Lung (tissue), 12 donors: ENCODE results near the gene SLC16A13. TPM values are rescaled to one million over a fixed set of nuclear protein-coding genes. Genes with fewer than 3 reads are reported as not detected.
A peak's percentile ranks its signal among the peaks of the same experiment; 100 is the strongest.

ENCODE experiments used
- ATAC-seq: fragments of 200-7000 bp; cut with Tn5 transposase; one replicate; pipeline ENCODE4 v1.9.1; 2020; ENCODE audit warnings: moderate number of reproducible peaks; ENCODE audit not compliant: insufficient read depth, low FRiP score
- DNase-seq, 3 donors: peaks; one replicate each; pipeline ENCODE4 v3.0.0-alpha.2; 2013 to 2017
- H3K27ac ChIP-seq, 2 donors: one replicate each; pipeline ENCODE4 v1.5.1; 2013; ENCODE audit warnings: mild to moderate bottlenecking in 2 of 2, moderate library complexity in 2 of 2, control low read depth in 1 of 2, inconsistent platforms in 1 of 2, low read depth in 1 of 2, low read length in 1 of 2
- H3K27me3 ChIP-seq, 3 donors: one replicate each; pipeline ENCODE4 v1.5.1; 2013; ENCODE audit warnings: low read length in 2 of 3; ENCODE audit not compliant: control insufficient read depth in 3 of 3, insufficient read depth in 3 of 3
- H3K36me3 ChIP-seq, 4 donors: one replicate each; pipeline ENCODE4 v1.5.1; 2013; ENCODE audit warnings: low read length in 4 of 4, mild to moderate bottlenecking in 1 of 4, moderate library complexity in 1 of 4; ENCODE audit not compliant: control insufficient read depth in 4 of 4, insufficient read depth in 4 of 4
- H3K4me1 ChIP-seq, 5 donors: one replicate each; pipeline ENCODE4 v1.5.1; 2013; ENCODE audit warnings: low read length in 5 of 5, mild to moderate bottlenecking in 2 of 5, moderate library complexity in 1 of 5; ENCODE audit not compliant: control insufficient read depth in 5 of 5, insufficient read depth in 5 of 5
- H3K4me3 ChIP-seq: one replicate; pipeline ENCODE4 v1.5.1; 2013; ENCODE audit warnings: mild to moderate bottlenecking, control low read depth, moderate library complexity
- H3K9ac ChIP-seq, 2 donors: one replicate each; pipeline ENCODE4 v1.5.1; 2013; ENCODE audit warnings: low read length in 2 of 2, control low read depth in 1 of 2; ENCODE audit not compliant: insufficient read depth in 1 of 2
- H3K9me3 ChIP-seq, 4 donors: one replicate each; pipeline ENCODE4 v1.5.1; 2013; ENCODE audit warnings: low read length in 3 of 4, mild to moderate bottlenecking in 1 of 4, moderate library complexity in 1 of 4; ENCODE audit not compliant: control insufficient read depth in 4 of 4, insufficient read depth in 3 of 4
- CTCF ChIP-seq: IDR thresholded peaks from 2 replicates; pipeline ENCODE4 v1.5.1; 2012; ENCODE audit warnings: mild to moderate bottlenecking; ENCODE audit errors: control extremely low read depth, extremely low read depth
- WGBS, 2 donors: extraction: QIAGEN DNeasy Blood & Tissue Kit; methylation state at CpG; one replicate each; pipeline ENCODE4 v1.1.7; 2013; 5-methylcytosine and 5-hydroxymethylcytosine counted together
- polyA plus RNA-seq, 2 donors: library from polyadenylated mRNA; stranded (reverse); fragments of 200-250 nt; gene quantifications; one replicate each; pipeline ENCODE4 v1.2.1, GENCODE V29; 2013
- total RNA-seq, 2 donors: library from RNA; depleted of rRNA in 1 of 2; stranded (reverse); fragments of >200 nt in 1 of 2; gene quantifications; one replicate each; pipeline ENCODE4 v1.2.1, GENCODE V29; 2014 to 2021
- donor health status: control.
- donor health status: control.
- donor health status: Bipolar disorder and iron deficiency.
- donor health status: healthy.
- donor health status: DM: yes; HTN: yes; CAD: no.

SLC16A13 gene
- total and polyA plus RNA-seq, 4 donors: 1.3 to 23.6 (median 6.3) TPM

- H3K27me3 ChIP-seq: peaks cover 0 to 11% (median 9%) of the 10 kb centered on the region in 3 donors
- no peaks in the 10 kb centered on the region for H3K9me3 ChIP-seq
- peaks cover 0 to 11% (median 4%) of the 10 kb centered on the region in 4 donors for H3K36me3 ChIP-seq
- H3K4me3 ChIP-seq: no peak overlapping the region
- ATAC-seq (no peak), DNase-seq (no peak)
- H3K9ac ChIP-seq: no peak overlapping the region
- TF ChIP-seq CTCF: no peak
- 47 to 62% methylated on average over 12 of the region's 12 CpGs for WGBS, 2 donors
- peak overlapping the region; percentile 88 to 95 for H3K27ac ChIP-seq
- H3K4me1 ChIP-seq: peaks cover 9 to 69% (median 15%) of the 10 kb centered on the region in 5 donors
Measured at GRCh38 chr17:7017827-7018200, 18.0 kb upstream of the SLC16A13 start.

- ATAC-seq (no peak), DNase-seq (no peak)
- WGBS, 2 donors: 63 to 86% methylated on average over 10 of the region's 10 CpGs
- Histone ChIP-seq H3K4me1 (peaks cover 9 to 64% (median 11%) of the 10 kb centered on the region in 5 donors), H3K9me3 (no peaks in the 10 kb centered on the region), H3K27me3 (peaks cover 0 to 17% (median 14%) of the 10 kb centered on the region in 3 donors), H3K36me3 (peaks cover 0 to 11% (median 4%) of the 10 kb centered on the region in 4 donors), H3K4me3 (no peak overlapping the region), H3K9ac (peak overlapping the region in 1 of 2 donors; percentile 74), H3K27ac (peak overlapping the region; percentile 88 to 95)
- TF ChIP-seq CTCF: no peak
Measured at GRCh38 chr17:7018331-7018964, 17.4 kb upstream of the SLC16A13 start.

- no peaks in the 10 kb centered on the region for H3K9me3 ChIP-seq
- peak overlapping the region in 1 of 2 donors; percentile 74 for H3K9ac ChIP-seq
- ATAC-seq (no peak), DNase-seq (no peak)
- peaks cover 5 to 55% (median 10%) of the 10 kb centered on the region in 5 donors for H3K4me1 ChIP-seq
- H3K36me3 ChIP-seq: peaks cover 0 to 11% (median 4%) of the 10 kb centered on the region in 4 donors
- peak overlapping the region; percentile 88 to 95 for H3K27ac ChIP-seq
- peaks cover 0 to 18% (median 17%) of the 10 kb centered on the region in 3 donors for H3K27me3 ChIP-seq
- WGBS, 2 donors: 45 to 62% methylated on average over 10 of the region's 10 CpGs
- TF ChIP-seq CTCF: no peak
- H3K4me3 ChIP-seq: peak overlapping the region; percentile 45
Measured at GRCh38 chr17:7019367-7019766, 16.4 kb upstream of the SLC16A13 start.
